ENCODE data around the gene KRTAP12-3.
"Not testable (repeated sequence)": the region's sequence is repeated elsewhere in the genome, so short reads cannot be mapped to it uniquely, and the experiment has no call there.

KRTAP12-3 gene

GRCh38 chr21:44694776-44695175 is 37.0 kb downstream of the KRTAP12-3 start:
- TF ChIP-seq CTCF (conservative IDR thresholded peaks at IDR 0.05), result no peak
- H3K27ac ChIP-seq, result no peak overlapping the region

- TF ChIP-seq CTCF (conservative IDR thresholded peaks at IDR 0.05), result no peak
- H3K27ac ChIP-seq, result no peak overlapping the region
Observed at GRCh38 chr21:44695184-44695583, 37.5 kb downstream of the KRTAP12-3 start.

GRCh38 chr21:44695641-44696040 is 37.9 kb downstream of the KRTAP12-3 start:
- H3K27ac ChIP-seq, result no peak overlapping the region
- no peak for TF ChIP-seq CTCF (conservative IDR thresholded peaks at IDR 0.05)

GRCh38 chr21:44696572-44696971 is 38.8 kb downstream of the KRTAP12-3 start:
- no peak for TF ChIP-seq CTCF (conservative IDR thresholded peaks at IDR 0.05)

GRCh38 chr21:44697172-44697810 is 39.6 kb downstream of the KRTAP12-3 start, which contains the start of gene KRTAP10-12:
Gene KRTAP10-12 (plus strand): TSS chr21:44697172. CDS start chr21:44697202, 30 bp downstream.
- H3K27ac ChIP-seq, result not testable (repeated sequence)

More at GRCh38 chr21:44696572-44696971, 38.8 kb downstream of the KRTAP12-3 start:
- no peak overlapping the region for H3K27ac ChIP-seq

GRCh38 chr21:44697811-44698734 is 40.3 kb downstream of the KRTAP12-3 start:
- H3K27ac ChIP-seq, result no peak overlapping the region
- no peak for TF ChIP-seq CTCF (conservative IDR thresholded peaks at IDR 0.05)

- H3K27ac ChIP-seq, result no peak overlapping the region
- TF ChIP-seq CTCF (conservative IDR thresholded peaks at IDR 0.05), result no peak
Observed at GRCh38 chr21:44699502-44700001, 41.8 kb downstream of the KRTAP12-3 start.
